ENCODE results near the gene TTC39C.

DNA sequence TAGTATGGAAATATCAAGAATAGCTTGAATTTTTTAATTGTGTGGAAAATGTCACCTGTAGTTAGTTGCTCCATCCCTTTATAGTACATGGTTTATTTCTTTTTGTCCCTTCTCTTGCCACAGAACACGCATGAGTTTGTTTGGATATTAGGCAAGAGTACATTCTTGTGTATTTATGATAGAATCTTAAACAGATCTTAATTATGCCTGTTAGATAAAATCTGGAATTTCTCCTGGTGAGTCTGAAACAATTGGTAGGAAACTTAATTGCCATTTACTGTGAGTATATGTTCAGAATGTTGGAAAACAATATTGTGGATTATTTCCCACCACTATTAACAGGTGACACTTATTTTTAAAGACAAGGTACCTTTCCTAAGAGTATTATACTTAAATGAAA lies 94.1 kb downstream of the TTC39C start:
- TF ChIP-seq, protein P1, sequence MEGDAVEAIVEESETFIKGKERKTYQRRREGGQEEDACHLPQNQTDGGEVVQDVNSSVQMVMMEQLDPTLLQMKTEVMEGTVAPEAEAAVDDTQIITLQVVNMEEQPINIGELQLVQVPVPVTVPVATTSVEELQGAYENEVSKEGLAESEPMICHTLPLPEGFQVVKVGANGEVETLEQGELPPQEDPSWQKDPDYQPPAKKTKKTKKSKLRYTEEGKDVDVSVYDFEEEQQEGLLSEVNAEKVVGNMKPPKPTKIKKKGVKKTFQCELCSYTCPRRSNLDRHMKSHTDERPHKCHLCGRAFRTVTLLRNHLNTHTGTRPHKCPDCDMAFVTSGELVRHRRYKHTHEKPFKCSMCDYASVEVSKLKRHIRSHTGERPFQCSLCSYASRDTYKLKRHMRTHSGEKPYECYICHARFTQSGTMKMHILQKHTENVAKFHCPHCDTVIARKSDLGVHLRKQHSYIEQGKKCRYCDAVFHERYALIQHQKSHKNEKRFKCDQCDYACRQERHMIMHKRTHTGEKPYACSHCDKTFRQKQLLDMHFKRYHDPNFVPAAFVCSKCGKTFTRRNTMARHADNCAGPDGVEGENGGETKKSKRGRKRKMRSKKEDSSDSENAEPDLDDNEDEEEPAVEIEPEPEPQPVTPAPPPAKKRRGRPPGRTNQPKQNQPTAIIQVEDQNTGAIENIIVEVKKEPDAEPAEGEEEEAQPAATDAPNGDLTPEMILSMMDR (IDR thresholded peaks at IDR 0.05) = no peak
- TF ChIP-seq POLR2A (IDR thresholded peaks at IDR 0.05) = no peak
- TF ChIP-seq POLR2AphosphoS5 (IDR thresholded peaks at IDR 0.05) = no peak

All from breast epithelium (tissue), 3 donors.